Measurements from ENCODE around the gene PLCD1.
"Not testable (repeated sequence)": the region's sequence is repeated elsewhere in the genome, so short reads cannot be mapped to it uniquely, and the experiment has no call there.

DNA sequence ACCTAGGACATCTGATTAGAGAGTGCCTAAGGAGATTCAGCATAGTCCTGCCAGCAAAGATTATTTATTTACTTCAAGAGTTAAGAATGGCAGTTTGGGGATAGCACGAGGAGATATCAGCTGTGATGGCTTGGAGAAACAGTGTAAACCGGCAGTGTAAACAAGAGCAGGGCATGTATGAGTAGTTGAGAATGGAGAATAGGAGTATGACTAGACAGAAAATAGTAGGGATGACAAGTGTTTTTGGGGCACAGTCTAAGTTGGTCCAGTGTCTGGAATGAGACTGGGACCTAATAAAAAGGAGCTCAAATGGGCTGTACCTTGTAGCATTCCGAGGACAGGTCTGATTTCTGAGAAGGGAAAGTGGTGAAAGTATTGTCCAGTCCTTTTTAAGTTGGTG lies 47.6 kb upstream of the PLCD1 start:
- TF ChIP-seq EZH2phosphoT487 (IDR thresholded peaks at IDR 0.05; ENCODE audit: insufficient read depth, low read depth); EZH2 (IDR thresholded peaks at IDR 0.05; ENCODE audit: insufficient read depth, poor library complexity, severe bottlenecking): not testable (repeated sequence)

Data from GM23248 (cell line).